Femur (tissue), 1 donor: ENCODE measurements around the gene TAF15.

Source experiments
- DNase-seq: peaks from one replicate; pipeline ENCODE4 v3.0.0-alpha.2; 2017

TAF15 gene

DNA sequence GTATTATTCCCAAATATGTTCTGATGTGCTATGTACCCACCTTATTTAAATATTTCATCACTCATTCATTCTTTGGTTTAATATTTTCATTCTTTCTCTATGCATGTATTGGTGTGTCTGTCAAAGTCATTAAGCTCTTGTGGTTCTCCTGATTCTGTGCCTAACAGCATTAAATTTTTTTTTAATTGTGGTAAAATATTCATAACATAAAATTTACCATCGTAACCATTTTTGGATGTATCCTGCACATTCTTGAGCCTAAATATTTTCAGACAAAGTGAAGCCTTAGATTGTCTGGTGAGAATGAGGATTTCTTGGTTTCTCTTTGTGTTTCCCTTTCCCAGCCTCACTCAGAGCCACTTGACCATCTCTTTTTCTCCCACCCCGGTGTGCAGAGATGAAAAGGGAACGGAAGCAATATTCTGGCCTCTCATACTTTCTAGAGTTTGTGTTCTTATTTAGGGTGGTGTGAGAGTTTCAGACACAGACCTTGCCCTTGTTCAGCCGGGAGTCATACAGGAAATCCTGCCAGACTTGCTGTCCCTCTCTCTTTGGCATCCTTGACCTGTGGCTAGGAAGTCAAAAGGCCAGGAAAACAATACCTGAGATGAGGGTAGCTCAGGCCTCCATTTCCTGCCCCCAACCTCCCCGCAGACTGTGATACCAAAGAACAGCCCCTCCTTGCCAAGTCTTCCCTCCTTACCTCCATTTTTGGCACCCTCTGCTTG is 66.0 kb downstream of the TAF15 start:
- DNase-seq, result no peak

DNA sequence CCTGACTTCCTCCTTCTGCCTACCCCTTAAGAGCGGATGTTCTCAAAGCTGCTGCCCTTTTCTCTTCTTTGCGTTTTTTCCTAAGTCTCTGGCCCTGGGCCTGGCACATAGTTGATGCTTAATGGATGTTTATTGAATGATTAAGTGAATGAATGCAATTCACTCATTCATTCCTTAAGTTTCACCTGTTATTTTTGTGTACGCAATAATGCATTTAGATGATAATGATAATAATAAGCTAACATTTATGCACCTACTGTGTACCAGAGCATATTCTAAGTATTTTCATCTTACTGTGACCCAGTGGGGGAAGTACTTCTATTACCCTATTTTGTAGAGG is 66.5 kb downstream of the TAF15 start:
- no peak for DNase-seq

GRCh38 chr17:35876534-35876933 is 67.2 kb downstream of the TAF15 start:
- DNase-seq, result no peak

DNA sequence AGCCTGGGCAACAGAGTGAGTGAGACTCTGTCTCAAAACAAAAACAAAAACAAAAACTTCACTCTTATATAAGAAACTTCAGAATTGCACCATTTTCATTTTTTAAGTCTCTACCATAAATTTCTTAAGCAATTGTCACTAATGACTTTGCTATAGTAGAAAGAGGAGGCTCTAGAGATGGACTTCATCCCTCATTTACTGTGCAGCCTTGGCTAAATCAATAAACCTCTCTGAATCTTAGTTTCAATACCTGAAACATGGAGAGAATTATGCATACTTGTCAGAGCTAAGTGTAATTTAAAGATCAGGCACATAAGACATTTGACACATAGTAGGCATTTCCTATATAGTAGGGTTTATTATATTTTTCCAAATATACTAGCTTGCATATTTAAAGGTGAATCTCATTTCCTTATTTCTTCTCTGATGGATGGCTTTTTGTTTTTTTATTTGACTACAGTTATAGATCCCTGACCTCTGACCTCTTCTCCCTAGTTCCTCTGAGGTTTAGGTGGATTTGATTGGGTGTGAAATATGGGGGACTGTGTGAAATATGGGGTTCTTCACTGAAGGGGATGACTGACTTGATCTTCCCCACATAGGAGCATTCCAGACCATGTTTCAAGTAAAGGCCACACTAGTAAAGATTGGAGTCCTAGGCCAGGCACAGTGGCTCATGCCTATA is 68.2 kb downstream of the TAF15 start:
- no peak for DNase-seq

- DNase-seq, result no peak
Measured at GRCh38 chr17:35878361-35878760, 69.1 kb downstream of the TAF15 start.

GRCh38 chr17:35879773-35880654 is 70.7 kb downstream of the TAF15 start, which contains the start of gene CCL5:
Gene CCL5 (minus strand): TSS chr17:35880360.
- no peak for DNase-seq

DNA sequence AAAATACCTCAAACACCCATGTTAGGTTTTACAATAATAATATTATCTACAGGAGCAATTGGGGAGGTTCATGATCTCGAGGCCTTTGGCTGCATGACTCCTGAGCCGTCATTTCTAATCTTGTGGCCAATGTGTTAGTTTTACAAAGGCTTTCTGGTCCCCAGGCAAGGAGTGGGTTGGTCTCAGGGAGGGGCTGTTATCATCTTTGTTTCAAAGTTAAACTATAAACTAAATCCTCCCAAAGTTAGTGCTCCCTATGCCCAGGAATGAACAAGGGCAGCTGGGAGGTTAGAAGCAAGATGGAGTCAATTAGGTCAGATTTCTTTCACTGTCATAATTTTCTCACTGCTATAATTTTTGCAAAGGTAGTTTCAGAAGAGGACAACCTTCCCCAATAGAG is 80.0 kb downstream of the TAF15 start:
- DNase-seq, result no peak

- no peak for DNase-seq
Measured at GRCh38 chr17:35889818-35890773, 80.8 kb downstream of the TAF15 start.

GRCh38 chr17:35890774-35891155 is 81.5 kb downstream of the TAF15 start:
- DNase-seq, result no peak

DNA sequence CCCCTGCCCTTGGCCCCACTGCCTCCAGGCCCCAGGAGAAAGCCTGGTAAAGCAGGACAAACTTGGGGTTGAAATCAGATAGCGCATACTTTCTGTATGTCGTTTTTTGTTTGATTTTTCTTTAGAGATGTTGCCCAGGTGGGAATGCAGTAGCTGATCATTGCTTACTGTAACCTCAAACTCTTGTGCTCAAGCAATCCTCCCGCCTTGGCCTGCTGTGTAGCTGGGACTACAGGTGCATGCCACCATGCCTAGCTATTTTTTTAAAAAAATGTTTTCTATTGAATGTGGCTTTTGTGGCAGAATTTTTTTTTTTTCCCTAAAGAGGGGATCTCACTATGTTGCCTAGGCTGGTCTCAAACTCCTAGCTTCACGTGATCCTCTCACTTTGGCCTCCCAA is 82.0 kb downstream of the TAF15 start:
- no peak for DNase-seq

DNA sequence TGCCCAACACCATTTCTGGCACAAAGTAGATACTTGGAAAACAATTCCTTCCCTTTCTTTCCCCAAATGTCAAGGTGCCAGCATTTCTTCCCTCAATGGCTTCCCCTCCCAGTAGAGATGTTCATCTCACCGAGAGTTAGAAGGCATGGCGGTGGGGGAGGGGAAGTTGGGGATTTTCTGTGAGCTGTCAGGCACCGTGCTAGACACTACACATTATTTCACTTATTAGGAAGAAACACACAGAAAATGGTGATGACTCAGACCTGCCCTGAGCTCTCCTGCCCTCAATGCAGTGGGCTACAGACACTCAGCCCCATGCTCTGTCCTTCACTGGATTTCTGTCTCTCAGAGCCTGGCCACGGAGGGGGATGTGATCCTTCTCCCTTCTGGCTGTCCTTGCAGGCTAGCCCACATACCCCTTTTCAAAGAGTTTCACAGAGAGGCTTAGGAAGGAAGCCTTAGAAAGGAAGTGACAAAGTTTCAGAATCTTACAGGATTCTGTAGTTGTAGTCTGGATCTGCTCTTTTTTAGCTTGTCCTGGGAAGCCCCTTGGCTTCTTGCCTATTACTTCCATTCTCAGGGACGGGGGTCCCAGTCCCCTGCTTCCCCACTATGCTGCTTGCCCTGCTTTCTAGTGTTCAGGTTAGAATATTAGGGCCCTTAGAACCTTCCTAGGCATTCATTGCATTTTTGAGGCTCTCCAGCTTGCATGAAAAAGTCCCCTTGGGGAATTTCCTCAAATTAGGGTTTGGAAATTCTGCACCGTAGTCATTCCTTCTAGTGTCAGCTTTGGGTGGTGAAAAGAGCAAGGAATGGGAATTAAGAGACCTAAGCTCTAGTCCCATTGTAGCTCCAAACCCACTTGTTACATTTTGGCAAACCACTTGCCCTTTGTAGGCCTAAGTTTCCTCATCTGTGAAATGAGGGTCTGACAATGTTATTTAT is 83.1 kb downstream of the TAF15 start:
- no peak for DNase-seq

DNA sequence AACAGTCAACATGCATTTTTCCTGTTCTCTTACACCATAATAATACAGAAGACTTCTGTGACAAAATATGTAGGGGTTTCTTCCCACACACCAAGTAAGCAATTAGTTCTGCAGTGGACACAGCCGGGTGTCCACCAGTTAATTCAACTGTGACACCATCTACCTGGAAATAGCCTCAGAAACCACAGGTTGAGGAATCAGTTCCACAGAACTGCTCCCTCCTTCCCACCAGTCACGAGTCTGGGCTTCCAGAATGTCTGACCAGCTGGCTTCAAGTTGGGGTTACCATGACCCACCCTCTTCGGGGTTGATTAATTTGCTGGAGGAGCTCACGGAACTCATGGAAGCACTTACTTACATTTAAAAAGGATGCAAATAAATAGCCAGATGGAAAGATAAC is 84.5 kb downstream of the TAF15 start:
- DNase-seq, result no peak

DNA sequence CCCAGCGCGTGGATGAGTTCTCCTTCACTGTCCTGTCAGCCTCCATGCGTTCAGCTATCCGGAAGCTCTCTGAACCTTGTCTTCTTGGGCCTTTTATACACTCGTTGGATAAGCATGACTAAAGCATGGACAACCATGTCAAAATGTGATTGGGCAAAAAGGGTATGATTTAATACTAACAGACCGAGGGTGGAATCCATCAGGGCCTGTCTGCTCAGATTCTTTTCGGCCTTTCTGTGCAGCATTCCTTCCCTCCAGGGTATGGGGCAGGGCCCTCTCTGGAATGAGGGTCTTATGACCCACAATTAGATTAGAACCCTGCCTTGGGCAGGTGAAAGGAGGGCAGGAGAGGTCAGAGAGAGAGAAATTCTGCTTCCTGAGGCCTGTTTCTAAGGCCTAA is 84.9 kb downstream of the TAF15 start:
- no peak for DNase-seq

- DNase-seq, result peak; percentile 23
Measured at GRCh38 chr17:35895636-35896587, 86.6 kb downstream of the TAF15 start.
